Neuronal stem cell (in vitro differentiated cells): Measurements from ENCODE around the gene LHFPL2.
A peak's percentile ranks its signal among the peaks of the same experiment; 100 is the strongest.

ENCODE experiments used
- DNase-seq: peaks from one replicate; pipeline ENCODE4 v3.0.0-alpha.2; 2013; ENCODE audit warnings: low spot score
- H2AFZ ChIP-seq: one replicate; pipeline ENCODE4 v1.6.1; 2013; ENCODE audit warnings: mild to moderate bottlenecking, low read length, inconsistent platforms
- H2AK5ac ChIP-seq: 2 replicates; pipeline ENCODE4 v1.6.1; 2013; ENCODE audit warnings: low read depth, mild to moderate bottlenecking, inconsistent platforms, low read length, moderate library complexity, mixed read lengths
- H2BK120ac ChIP-seq: 2 replicates; pipeline ENCODE4 v1.6.1; 2013; ENCODE audit warnings: low read depth, mild to moderate bottlenecking, inconsistent platforms, low read length, moderate library complexity, mixed read lengths
- H2BK12ac ChIP-seq: one replicate; pipeline ENCODE4 v1.6.1; 2013; ENCODE audit warnings: low read length, inconsistent platforms
- H2BK15ac ChIP-seq: 2 replicates; pipeline ENCODE4 v1.6.1; 2013; ENCODE audit warnings: mild to moderate bottlenecking, low read length, inconsistent platforms, mixed read lengths
- H2BK5ac ChIP-seq: one replicate; pipeline ENCODE4 v1.6.1; 2013; ENCODE audit warnings: inconsistent platforms, mild to moderate bottlenecking, low read length, moderate library complexity
- H3K14ac ChIP-seq: one replicate; pipeline ENCODE4 v1.6.1; 2013; ENCODE audit warnings: low read length, inconsistent platforms
- H3K18ac ChIP-seq: 2 replicates; pipeline ENCODE4 v1.6.1; 2013; ENCODE audit warnings: low read length, inconsistent platforms
- H3K23ac ChIP-seq: 2 replicates; pipeline ENCODE4 v1.6.1; 2013; ENCODE audit warnings: low read depth, mild to moderate bottlenecking, mixed read lengths, low read length, inconsistent platforms; ENCODE audit not compliant: poor library complexity
- H3K27ac ChIP-seq: replicated peaks from 3 replicates; pipeline ENCODE4 v1.5.1; 2013; ENCODE audit warnings: low read length, inconsistent platforms
- H3K27me3 ChIP-seq, 3 experiments: 2 replicates each; pipeline ENCODE4 v1.6.1; 2013; ENCODE audit warnings: low read length in 3 of 3, mild to moderate bottlenecking in 2 of 3, inconsistent platforms in 1 of 3, low read depth in 1 of 3, mixed read lengths in 1 of 3, moderate library complexity in 1 of 3; ENCODE audit not compliant: control insufficient read depth in 3 of 3, insufficient read depth in 3 of 3
- H3K36me3 ChIP-seq, 2 donors: replicated peaks in 1 of 2; 2 replicates each; pipeline ENCODE4 v1.6.1; 2013; ENCODE audit warnings: low read length in 2 of 2; ENCODE audit not compliant: control insufficient read depth in 2 of 2, insufficient read depth in 2 of 2
- H3K4ac ChIP-seq: 2 replicates; pipeline ENCODE4 v1.6.1; 2013; ENCODE audit warnings: inconsistent platforms, mild to moderate bottlenecking, low read length, moderate library complexity
- H3K4me1 ChIP-seq, 2 donors: 1 replicate in 1 of 2; 2 replicates in 1 of 2; pipeline ENCODE4 v1.6.1; 2013; ENCODE audit warnings: low read length in 2 of 2, low read depth in 1 of 2; ENCODE audit not compliant: control insufficient read depth in 2 of 2, insufficient read depth in 1 of 2
- H3K4me2 ChIP-seq: one replicate; pipeline ENCODE4 v1.6.1; 2013; ENCODE audit warnings: mild to moderate bottlenecking, low read length, inconsistent platforms; ENCODE audit not compliant: insufficient read depth, poor library complexity, severe bottlenecking
- H3K4me3 ChIP-seq, 2 donors: 2 replicates each; pipeline ENCODE4 v1.5.1; 2013; ENCODE audit warnings: low read length in 2 of 2, mild to moderate bottlenecking in 2 of 2, inconsistent platforms in 1 of 2, moderate library complexity in 1 of 2
- H3K79me1 ChIP-seq: one replicate; pipeline ENCODE4 v1.6.1; 2013; ENCODE audit warnings: low read depth, mild to moderate bottlenecking, inconsistent platforms, low read length, moderate library complexity
- H3K9ac ChIP-seq: one replicate; pipeline ENCODE4 v1.6.1; 2013; ENCODE audit warnings: mild to moderate bottlenecking, low read depth, low read length, inconsistent platforms; ENCODE audit not compliant: poor library complexity
- H3K9me3 ChIP-seq, 2 donors: replicated peaks in 1 of 2; 2 replicates each; pipeline versions ENCODE3 to v1.6.1; 2013; ENCODE audit warnings: low read length in 2 of 2, mild to moderate bottlenecking in 2 of 2, inconsistent platforms in 1 of 2, low read depth in 1 of 2, mixed read lengths in 1 of 2, moderate library complexity in 1 of 2; ENCODE audit not compliant: control insufficient read depth in 2 of 2, insufficient read depth in 1 of 2
- H4K8ac ChIP-seq: one replicate; pipeline ENCODE4 v1.6.1; 2013; ENCODE audit warnings: low read depth, mild to moderate bottlenecking, inconsistent platforms, low read length, moderate library complexity
- H4K91ac ChIP-seq: one replicate; pipeline ENCODE4 v1.6.1; 2013; ENCODE audit warnings: low read length, low read depth, mild to moderate bottlenecking, inconsistent platforms; ENCODE audit not compliant: poor library complexity
- WGBS, 2 donors: extraction: QIAGEN DNeasy Blood & Tissue Kit; methylation state at CpG; one replicate each; pipeline ENCODE4 v1.1.7; 2013; ENCODE audit warnings: missing lambda C conversion rate in 2 of 2, mixed read lengths in 1 of 2; ENCODE audit not compliant: insufficient read length in 2 of 2, insufficient replicate concordance in 1 of 2; ENCODE audit errors: extremely low coverage in 2 of 2; 5-methylcytosine and 5-hydroxymethylcytosine counted together

The LHFPL2 gene

DNA sequence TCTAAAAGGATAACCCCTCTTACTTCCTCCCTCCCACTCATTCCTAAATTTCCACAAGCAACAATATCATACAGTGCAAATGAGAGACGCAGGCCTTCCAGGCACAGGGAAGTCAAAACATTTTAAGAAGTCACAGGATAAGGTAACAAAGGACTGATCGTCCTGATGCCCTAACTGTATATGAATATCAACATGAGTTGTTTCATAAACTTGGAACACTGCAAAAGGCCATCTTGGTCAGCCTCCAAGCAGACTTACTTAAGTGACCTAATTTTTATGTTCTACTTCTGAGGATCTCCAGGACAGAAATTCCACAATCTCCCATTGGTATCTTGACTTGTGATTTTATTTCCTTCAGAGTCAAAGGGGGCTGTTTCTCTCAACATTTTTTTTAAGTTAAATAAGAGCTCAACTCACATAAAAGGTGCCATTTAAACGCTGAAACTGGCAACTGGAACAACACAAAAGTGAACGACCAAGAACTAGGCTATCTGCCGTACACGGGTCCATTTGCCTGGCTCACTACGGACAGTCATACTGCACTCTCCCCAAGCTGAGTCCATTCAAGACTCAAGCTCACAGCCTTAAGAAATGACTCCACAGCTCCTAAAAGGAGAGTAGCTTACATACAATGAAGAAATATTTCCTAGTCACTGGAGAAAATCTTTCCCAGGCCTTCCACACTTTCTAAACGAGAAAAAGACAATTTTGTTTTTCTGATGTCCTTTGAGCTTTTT is 71.3 kb downstream of the LHFPL2 start:
- no peak for DNase-seq
- no peaks in the 10 kb centered on the region for H3K36me3 ChIP-seq
- H2AK5ac ChIP-seq = no peak overlapping the region
- H3K14ac ChIP-seq = no peak overlapping the region
- H3K27ac ChIP-seq = no peak overlapping the region
- no peaks in the 10 kb centered on the region for H3K9me3 ChIP-seq
- no peak overlapping the region for H4K8ac ChIP-seq
- WGBS, 2 donors = no CpG with 5 or more reads among the region's 8 CpGs
- no peak overlapping the region for H4K91ac ChIP-seq
- no peak overlapping the region for H2BK15ac ChIP-seq
- H3K9ac ChIP-seq = no peak overlapping the region
- H3K79me1 ChIP-seq = peaks cover 3% of the 10 kb centered on the region
- H2BK120ac ChIP-seq = no peak overlapping the region
- H3K23ac ChIP-seq = no peak overlapping the region
- H2BK12ac ChIP-seq = no peak overlapping the region
- peaks cover 0 to 4% of the 10 kb centered on the region in 2 donors for H3K4me1 ChIP-seq
- H3K4me2 ChIP-seq = no peak overlapping the region
- no peak overlapping the region for H3K4ac ChIP-seq
- no peak overlapping the region for H3K18ac ChIP-seq
- no peak overlapping the region for H2AFZ ChIP-seq
- H3K4me3 ChIP-seq = no peak overlapping the region
- no peak overlapping the region for H2BK5ac ChIP-seq
- H3K27me3 ChIP-seq = no peaks in the 10 kb centered on the region

GRCh38 chr5:78576376-78576775 is 72.2 kb downstream of the LHFPL2 start:
- Histone ChIP-seq H2AFZ (no peak overlapping the region), H3K27me3 (no peaks in the 10 kb centered on the region), H3K14ac (no peak overlapping the region), H3K27ac (no peak overlapping the region), H3K4me2 (no peak overlapping the region), H3K23ac (no peak overlapping the region), H3K9ac (no peak overlapping the region), H4K8ac (no peak overlapping the region), H3K4me3 (no peak overlapping the region), H2BK12ac (no peak overlapping the region), H4K91ac (no peak overlapping the region), H2BK5ac (no peak overlapping the region), H2BK15ac (no peak overlapping the region), H3K4me1 (peaks cover 0 to 4% of the 10 kb centered on the region in 2 donors), H2AK5ac (no peak overlapping the region), H3K79me1 (peaks cover 3% of the 10 kb centered on the region), H3K9me3 (no peaks in the 10 kb centered on the region), H3K18ac (no peak overlapping the region), H3K4ac (no peak overlapping the region), H2BK120ac (no peak overlapping the region), H3K36me3 (no peaks in the 10 kb centered on the region)
- no CpG with 5 or more reads among the region's 3 CpGs for WGBS, 2 donors
- DNase-seq = no peak

DNA sequence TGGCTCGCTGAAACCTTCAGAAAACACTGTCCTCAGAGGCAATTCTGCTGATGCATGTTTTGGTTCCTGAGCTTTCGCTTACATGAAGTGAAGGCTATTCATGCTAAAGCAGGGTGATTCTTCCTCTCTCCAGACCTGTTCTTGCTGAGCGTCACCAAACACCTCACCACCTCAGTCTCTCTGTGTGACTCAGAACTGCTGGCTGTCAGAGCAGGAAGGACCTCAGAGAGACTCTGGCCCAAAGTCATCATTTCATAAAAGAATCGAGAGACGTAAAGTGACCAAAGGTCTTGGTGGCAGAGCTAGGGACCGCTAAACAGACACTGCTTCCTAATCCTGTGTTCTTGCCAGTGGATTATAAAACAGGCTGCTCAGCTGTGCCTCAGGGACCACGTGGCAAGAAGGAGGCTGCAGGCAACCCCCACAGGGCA is 73.8 kb downstream of the LHFPL2 start:
- Histone ChIP-seq H3K18ac (no peak overlapping the region), H4K8ac (no peak overlapping the region), H2BK5ac (no peak overlapping the region), H3K9ac (no peak overlapping the region), H3K4ac (no peak overlapping the region), H2BK12ac (no peak overlapping the region), H3K27me3 (no peaks in the 10 kb centered on the region), H2AK5ac (no peak overlapping the region), H3K9me3 (no peaks in the 10 kb centered on the region), H3K4me3 (no peak overlapping the region), H3K4me2 (no peak overlapping the region), H3K14ac (no peak overlapping the region), H3K27ac (no peak overlapping the region), H3K36me3 (no peaks in the 10 kb centered on the region), H2BK15ac (no peak overlapping the region), H2BK120ac (no peak overlapping the region), H4K91ac (no peak overlapping the region), H3K4me1 (peaks cover 0 to 7% of the 10 kb centered on the region in 2 donors), H2AFZ (no peak overlapping the region), H3K79me1 (peaks cover 3% of the 10 kb centered on the region), H3K23ac (no peak overlapping the region)
- no CpG with 5 or more reads among the region's 7 CpGs for WGBS, 2 donors
- DNase-seq = no peak

GRCh38 chr5:78574131-78574673 is 74.4 kb downstream of the LHFPL2 start:
- peak overlapping the region in 1 of 2 donors; percentile 31 for H3K4me3 ChIP-seq
- WGBS, 2 donors = no CpG with 5 or more reads among the region's 4 CpGs
- H3K36me3 ChIP-seq = no peaks in the 10 kb centered on the region
- H2BK5ac ChIP-seq = no peak overlapping the region
- no peak overlapping the region for H4K91ac ChIP-seq
- no peak overlapping the region for H3K14ac ChIP-seq
- H3K9ac ChIP-seq = no peak overlapping the region
- no peak overlapping the region for H2AK5ac ChIP-seq
- no peak overlapping the region for H3K4me2 ChIP-seq
- H3K9me3 ChIP-seq = no peaks in the 10 kb centered on the region
- H3K23ac ChIP-seq = no peak overlapping the region
- H3K4me1 ChIP-seq = peaks cover 5 to 11% of the 10 kb centered on the region in 2 donors
- no peak overlapping the region for H2BK15ac ChIP-seq
- no peak overlapping the region for H2BK12ac ChIP-seq
- H3K18ac ChIP-seq = peak overlapping the region; percentile 81
- no peak overlapping the region for H4K8ac ChIP-seq
- no peak for DNase-seq
- H3K79me1 ChIP-seq = peaks cover 3% of the 10 kb centered on the region
- H2AFZ ChIP-seq = no peak overlapping the region
- H3K27me3 ChIP-seq = no peaks in the 10 kb centered on the region
- H3K4ac ChIP-seq = no peak overlapping the region
- no peak overlapping the region for H2BK120ac ChIP-seq
- H3K27ac ChIP-seq = no peak overlapping the region
